ENCODE measurements around the gene HMGXB3. TPM values are rescaled to one million over a fixed set of nuclear protein-coding genes. Genes with fewer than 3 reads are reported as not detected.
A peak's percentile ranks its signal among the peaks of the same experiment; 100 is the strongest.

The HMGXB3 gene
- total RNA-seq (2022): 43.8 and 49.5 TPM in 2 replicates
- Bru-seq, nascent RNA: percentile 92 among the genes with signal in this experiment
- BruChase-seq, experiment 1, labeled RNA remaining after a 2-hour chase: percentile 89 among the genes with signal in this experiment
- percentile 81 among the genes with signal in this experiment for BruChase-seq, experiment 2, labeled RNA remaining after a 6-hour chase
- long read RNA-seq, full-length matches to known transcripts: 9 of 40 reads
- long read RNA-seq, partial matches to known transcripts: 9 of 40 reads
- long read RNA-seq, other reads (novel, unspliced or antisense): 22 of 40 reads

GRCh38 chr5:150000256-150000989 is at the start of gene HMGXB3, which contains the start of gene TIGD6:
Gene HMGXB3 (plus strand): TSS chr5:150000739. CDS start chr5:150004853, 4,114 bp downstream.
Gene TIGD6 (minus strand): TSS chr5:150000654. CDS start chr5:149996348, 4,306 bp downstream.
- intact Hi-C loops (cut with micrococcal nuclease; ENCODE audit: unreplicated experiment): no loop called here
- no TSS peak for BruUV-seq (replicated peaks)
- H3K27me3 Mint-ChIP-seq (ENCODE audit: insufficient read depth, unreplicated experiment): no peaks in the 10 kb centered on the region

GRCh38 chr5:149951138-149951749 is 49.3 kb upstream of the HMGXB3 start:
- Histone ChIP-seq H3K36me3 (ENCODE audit: control insufficient read depth, insufficient read depth, low read length) (no peaks in the 10 kb centered on the region; the same call in 1 of the 2 replicates), H3K4me1 (peaks cover 14% of the 10 kb centered on the region), H3K9me3 (no peaks in the 10 kb centered on the region), H3K4me3 (ENCODE audit: low read depth, low read length) (no peak overlapping the region), H3K27me3 (replicated peaks; ENCODE audit: control insufficient read depth, insufficient read depth, low read length) (no peaks in the 10 kb centered on the region)
- ChIA-PET POLR2A (interaction anchor here (1.9 kb wide), 1 partner anchor 9 kb away, joined by 9 read pairs; the partner anchor contains the start of gene SLC26A2), CTCF (interaction anchor here (1.2 to 1.9 kb wide), 3 partner anchors 8 to 11 kb away, joined by 3 to 7 read pairs (median 5); partner anchors contain the start of gene SLC26A2)
- H3K36me3 Mint-ChIP-seq (ENCODE audit: insufficient read depth, unreplicated experiment): no peaks in the 10 kb centered on the region
- peak; percentile 24 to 25 for TF ChIP-seq CTCF (IDR thresholded peaks at IDR 0.05; ENCODE audit: insufficient read depth in 1 of 2, low read depth in 1 of 2, low read length in 1 of 2, severe bottlenecking in 1 of 2, unreplicated experiment in 1 of 2)
- H3K4me3 Mint-ChIP-seq (ENCODE audit: unreplicated experiment): no peak overlapping the region
- no TSS peak for BruUV-seq (replicated peaks)
- H3K4me1 Mint-ChIP-seq (ENCODE audit: low read depth, unreplicated experiment): peaks cover 12% of the 10 kb centered on the region
- intact Hi-C loops (cut with micrococcal nuclease; ENCODE audit: unreplicated experiment): no loop called here
- no peaks in the 10 kb centered on the region for H3K27me3 Mint-ChIP-seq (ENCODE audit: insufficient read depth, unreplicated experiment)
- peak overlapping the region; percentile 11 for H3K27ac Mint-ChIP-seq (ENCODE audit: unreplicated experiment)
- H3K9me3 Mint-ChIP-seq (ENCODE audit: unreplicated experiment): no peaks in the 10 kb centered on the region
- peak in 1 of 2 experiments; percentile 20 for DNase-seq

More at GRCh38 chr5:150000256-150000989, at the start of gene HMGXB3, which contains the start of gene TIGD6:
- Histone ChIP-seq H3K36me3 (ENCODE audit: control insufficient read depth, insufficient read depth, low read length) (no peaks in the 10 kb centered on the region; the same call in 1 of the 2 replicates), H3K4me1 (peaks cover 34% of the 10 kb centered on the region), H3K4me3 (ENCODE audit: low read depth, low read length) (peak within 1 kb of the TSS; percentile 72), H3K27me3 (replicated peaks; ENCODE audit: control insufficient read depth, insufficient read depth, low read length) (no peaks in the 10 kb centered on the region), H3K9me3 (no peaks in the 10 kb centered on the region)
- peak within 1 kb of the TSS; percentile 85 for H3K4me3 Mint-ChIP-seq (ENCODE audit: unreplicated experiment)
- H3K9me3 Mint-ChIP-seq (ENCODE audit: unreplicated experiment): no peaks in the 10 kb centered on the region
- peak within 1 kb of the TSS; percentile 86 for H3K27ac Mint-ChIP-seq (ENCODE audit: unreplicated experiment)
- peaks cover 52% of the 10 kb centered on the region for H3K36me3 Mint-ChIP-seq (ENCODE audit: insufficient read depth, unreplicated experiment)
- CTCF ChIA-PET: interaction anchor here (0.9 to 1.4 kb wide), 6 partner anchors 10 to 167 kb away, joined by 3 to 10 read pairs (median 6); no protein-coding TSS in a partner anchor
- POLR2A ChIA-PET: interaction anchor here (0.5 to 1.9 kb wide), 7 partner anchors 22 to 172 kb away, joined by 3 to 7 read pairs (median 4); partner anchors contain the start of gene SLC26A2
- peaks cover 42% of the 10 kb centered on the region for H3K4me1 Mint-ChIP-seq (ENCODE audit: low read depth, unreplicated experiment)
- peak; percentile 95 to 97 for DNase-seq
- TF ChIP-seq CTCF (IDR thresholded peaks at IDR 0.05; ENCODE audit: insufficient read depth in 1 of 2, low read depth in 1 of 2, low read length in 1 of 2, severe bottlenecking in 1 of 2, unreplicated experiment in 1 of 2): no peak
